MG63 (cell line): Measurements from ENCODE around the gene PEX11B. TPM values are rescaled to one million over a fixed set of nuclear protein-coding genes. Genes with fewer than 3 reads are reported as not detected.

Experiments used
- DNase-seq: peaks from one replicate; pipeline ENCODE4 v3.0.0-alpha.2; 2020
- H3K27me3 ChIP-seq: fragments of 250-450 bp; sonication (Bioruptor Pico); 2 replicates; pipeline ENCODE4 v1.5.1; 2020; ENCODE audit warnings: mild to moderate bottlenecking, moderate library complexity
- H3K36me3 ChIP-seq: fragments of 250-450 bp; sonication (Bioruptor Pico); 2 replicates; pipeline ENCODE4 v1.5.1; 2020; ENCODE audit warnings: mild to moderate bottlenecking, moderate library complexity
- H3K4me3 ChIP-seq: fragments of 250-450 bp; sonication (Bioruptor Pico); 2 replicates; pipeline ENCODE4 v1.5.1; 2020; ENCODE audit warnings: mild to moderate bottlenecking, moderate library complexity
- H3K9me3 ChIP-seq: fragments of 250-450 bp; sonication (Bioruptor Pico); 2 replicates; pipeline ENCODE4 v1.5.1; 2020; ENCODE audit warnings: mild to moderate bottlenecking, moderate library complexity
- total RNA-seq: library from RNA; depleted of rRNA; stranded (reverse); fragments of >200 nt; shearing (Covaris generic); gene quantifications from 2 replicates; pipeline ENCODE4 v1.2.3, GENCODE V29; 2014; ENCODE audit warnings: low replicate concordance; rRNA removed

PEX11B gene, protein sequence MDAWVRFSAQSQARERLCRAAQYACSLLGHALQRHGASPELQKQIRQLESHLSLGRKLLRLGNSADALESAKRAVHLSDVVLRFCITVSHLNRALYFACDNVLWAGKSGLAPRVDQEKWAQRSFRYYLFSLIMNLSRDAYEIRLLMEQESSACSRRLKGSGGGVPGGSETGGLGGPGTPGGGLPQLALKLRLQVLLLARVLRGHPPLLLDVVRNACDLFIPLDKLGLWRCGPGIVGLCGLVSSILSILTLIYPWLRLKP
- total RNA-seq: 19.3 and 20.6 TPM in 2 replicates

DNA sequence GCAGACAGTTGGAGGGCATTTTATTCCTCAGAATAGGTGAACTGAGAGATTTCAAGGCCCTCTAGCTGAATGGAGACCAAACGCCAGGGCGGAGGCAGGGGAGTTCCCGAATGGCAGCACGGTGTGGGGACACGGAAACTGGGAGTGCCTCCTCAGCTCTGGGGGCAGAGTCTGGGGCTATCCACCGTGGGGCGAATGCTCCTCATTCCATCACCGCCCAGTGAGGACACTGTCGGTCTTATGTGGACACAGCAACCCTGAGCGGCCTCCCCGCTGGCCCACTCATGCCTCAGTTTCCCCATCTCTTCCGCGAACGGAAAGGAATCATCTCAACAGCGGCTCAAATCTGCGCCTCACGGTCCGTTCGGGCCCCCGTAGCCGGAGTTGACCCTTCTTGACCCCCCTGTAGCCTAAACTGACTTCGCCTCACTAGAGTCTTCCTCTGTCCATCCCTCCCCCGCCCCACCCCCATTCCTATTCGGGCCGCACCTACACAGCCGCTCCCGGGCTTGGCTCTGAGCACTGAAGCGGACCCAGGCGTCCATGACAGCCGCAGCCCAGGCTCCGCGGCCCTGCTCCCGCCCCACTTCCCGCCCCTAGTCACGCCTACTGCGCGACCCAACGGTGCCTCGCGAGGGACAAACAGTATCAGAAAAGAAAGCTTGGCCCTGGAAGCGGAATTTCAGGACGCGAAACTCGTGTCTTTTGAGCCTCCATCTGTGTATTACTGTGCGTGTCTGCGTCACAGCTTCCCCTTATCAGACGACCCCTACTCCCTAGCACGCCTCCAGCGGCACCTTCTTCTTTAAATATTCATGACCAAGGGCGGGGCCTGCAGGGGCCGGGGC is at the start of gene PEX11B:
PEX11B (minus strand) TSS at position 574 of the 848 bp plus-strand sequence; CDS start at position 545, 29 bp downstream.
- peak; percentile 90 for DNase-seq
- H3K36me3 ChIP-seq: peaks cover 41% of the 10 kb centered on the region

DNA sequence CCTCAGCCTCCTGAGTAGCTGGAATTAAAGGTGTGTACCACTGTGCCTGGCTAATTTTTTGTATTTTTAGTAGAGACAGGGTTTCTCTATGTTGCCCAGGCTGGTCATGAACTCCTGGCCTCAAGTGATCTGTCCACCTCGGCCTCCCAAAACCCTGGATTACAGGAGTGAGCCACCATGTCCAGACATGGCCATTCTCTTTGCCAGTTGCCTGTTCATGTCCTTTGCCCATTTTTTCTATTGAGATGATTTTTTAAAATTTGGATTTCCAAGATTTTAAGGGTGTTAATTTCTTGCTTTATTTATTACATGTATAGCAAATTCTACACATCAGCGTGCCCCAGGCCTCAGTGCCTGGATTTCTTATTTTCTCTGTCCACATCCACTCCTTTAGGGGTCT is 48.8 kb upstream of the PEX11B start:
- peaks cover 8% of the 10 kb centered on the region; the same call in 1 of the 2 replicates for H3K9me3 ChIP-seq
- no peaks in the 10 kb centered on the region for H3K36me3 ChIP-seq
- DNase-seq: no peak
- H3K4me3 ChIP-seq: no peak overlapping the region
- no peaks in the 10 kb centered on the region for H3K27me3 ChIP-seq

More for the DNA sequence above, at the start of gene PEX11B:
- H3K9me3 ChIP-seq: no peaks in the 10 kb centered on the region
- no peaks in the 10 kb centered on the region for H3K27me3 ChIP-seq
- H3K4me3 ChIP-seq: peak within 1 kb of the TSS; percentile 98

DNA sequence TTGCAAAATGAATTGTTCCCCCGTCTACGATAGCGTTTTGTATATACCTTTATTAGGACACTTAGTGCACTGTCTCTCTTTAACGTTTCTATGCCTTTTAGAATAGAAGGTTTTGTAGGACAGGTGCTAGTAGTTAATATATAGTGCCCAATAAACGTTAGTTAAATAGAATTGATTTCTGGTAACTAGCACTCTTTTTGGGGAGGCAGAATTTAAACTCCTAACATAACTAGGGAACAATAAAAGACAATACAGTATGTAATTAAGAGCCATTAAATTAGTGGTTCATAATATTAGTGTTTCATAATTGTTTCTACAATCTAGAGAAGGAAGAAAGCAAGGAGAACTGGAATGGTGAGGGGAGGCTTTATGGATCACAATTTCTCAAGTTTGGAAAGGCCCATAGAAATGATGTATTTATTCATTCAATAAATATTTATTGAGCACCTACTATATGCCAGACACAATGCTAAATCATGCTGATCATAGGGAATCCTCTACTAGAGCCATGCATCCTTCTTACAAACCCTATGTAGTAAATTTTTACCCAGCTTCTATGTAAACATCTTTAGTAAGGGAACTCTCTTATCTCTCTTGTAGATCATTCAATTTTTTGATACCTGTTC is 46.7 kb upstream of the PEX11B start:
- H3K9me3 ChIP-seq: peaks cover 8% of the 10 kb centered on the region; the same call in 1 of the 2 replicates
- peak overlapping the region; percentile 91 for H3K4me3 ChIP-seq
- no peaks in the 10 kb centered on the region for H3K36me3 ChIP-seq
- H3K27me3 ChIP-seq: no peaks in the 10 kb centered on the region
- DNase-seq: no peak

DNA sequence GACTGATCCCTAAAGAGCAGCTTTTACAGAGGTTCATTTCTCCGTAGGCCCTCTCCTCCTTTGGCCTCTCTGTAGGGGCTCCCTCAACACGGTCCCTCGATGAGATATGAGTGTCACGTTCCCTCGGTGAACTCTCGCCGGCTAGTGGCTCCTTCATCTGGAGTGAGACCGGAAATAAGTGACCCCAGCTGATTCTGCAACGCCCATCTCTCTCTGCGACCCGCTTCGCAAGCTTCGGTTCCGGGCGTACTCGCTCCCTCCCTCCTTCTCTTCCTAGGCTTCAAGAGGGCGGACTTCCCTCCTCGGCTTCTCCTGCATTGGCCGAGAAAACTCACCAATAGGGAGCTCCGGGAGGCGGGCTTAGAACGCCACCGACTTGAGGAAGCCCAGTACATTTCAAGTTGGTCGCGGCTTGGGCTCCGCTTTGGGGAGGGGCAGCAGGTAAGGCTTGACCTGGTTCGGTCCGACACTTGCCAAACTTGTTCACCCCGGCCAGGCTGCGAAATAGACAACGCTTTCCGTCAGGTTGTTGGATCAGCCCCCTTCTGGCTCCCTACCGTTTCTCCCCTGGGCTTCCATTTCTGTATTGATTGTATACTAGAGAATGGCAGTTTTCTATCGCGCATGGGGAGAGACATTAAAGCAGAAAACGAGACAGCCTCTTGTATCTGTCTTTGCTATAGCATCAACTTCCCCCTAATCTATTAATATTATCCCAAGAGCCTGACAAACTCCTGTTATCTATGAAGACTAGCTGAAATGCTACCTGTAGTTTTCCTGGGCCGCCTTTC is 46.0 kb upstream of the PEX11B start, which contains the start of the genes ANKRD34A and POLR3GL:
ANKRD34A (minus strand) TSS at position 248 of the 791 bp plus-strand sequence. CDS start 2,816 bp downstream, outside the sequence.
POLR3GL (plus strand) TSS at position 363 of the 791 bp plus-strand sequence. CDS start 10,176 bp downstream, outside the sequence.
- Histone ChIP-seq H3K9me3 (peaks cover 8% of the 10 kb centered on the region; the same call in 1 of the 2 replicates), H3K27me3 (no peaks in the 10 kb centered on the region), H3K36me3 (no peaks in the 10 kb centered on the region), H3K4me3 (peak within 1 kb of the TSS; percentile 91)
- peak; percentile 95 for DNase-seq

DNA sequence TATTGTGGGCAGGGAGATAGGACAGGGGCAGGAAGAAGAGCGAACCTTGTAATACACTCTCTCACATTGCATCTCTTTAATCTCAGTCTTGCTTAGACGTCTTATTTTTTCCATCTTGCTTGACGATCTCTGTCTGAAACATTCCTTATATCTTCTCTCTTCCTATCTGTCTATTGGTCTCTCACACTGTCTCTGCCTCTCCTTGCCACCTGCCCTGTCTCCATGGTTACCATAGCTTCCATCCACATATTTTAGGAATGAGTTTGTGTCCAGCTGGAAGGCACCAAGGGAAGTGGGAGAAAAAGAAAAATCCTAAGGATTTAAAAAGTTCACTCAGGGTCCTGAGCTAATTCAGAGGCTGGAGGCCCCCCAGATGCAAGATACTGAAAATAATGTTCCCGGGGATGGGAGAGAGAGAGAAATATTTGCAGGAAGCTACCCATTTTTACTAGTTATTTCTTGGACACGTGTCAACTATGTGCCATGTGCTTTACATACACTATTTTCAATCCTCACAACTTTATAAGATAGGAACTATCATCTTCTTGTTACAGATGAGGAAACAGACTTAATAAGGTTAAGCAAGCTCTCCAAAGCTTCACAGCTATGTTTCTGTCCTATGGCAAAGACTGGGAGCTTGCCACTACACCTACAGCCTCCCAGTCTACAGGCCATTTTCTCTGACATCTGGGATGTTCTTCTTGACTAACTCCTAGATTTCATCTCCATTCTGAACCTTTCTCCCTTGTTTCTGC is 44.9 kb upstream of the PEX11B start:
- Histone ChIP-seq H3K9me3 (peaks cover 8% of the 10 kb centered on the region; the same call in 1 of the 2 replicates), H3K4me3 (peak overlapping the region; percentile 91), H3K27me3 (no peaks in the 10 kb centered on the region), H3K36me3 (no peaks in the 10 kb centered on the region)
- no peak for DNase-seq

DNA sequence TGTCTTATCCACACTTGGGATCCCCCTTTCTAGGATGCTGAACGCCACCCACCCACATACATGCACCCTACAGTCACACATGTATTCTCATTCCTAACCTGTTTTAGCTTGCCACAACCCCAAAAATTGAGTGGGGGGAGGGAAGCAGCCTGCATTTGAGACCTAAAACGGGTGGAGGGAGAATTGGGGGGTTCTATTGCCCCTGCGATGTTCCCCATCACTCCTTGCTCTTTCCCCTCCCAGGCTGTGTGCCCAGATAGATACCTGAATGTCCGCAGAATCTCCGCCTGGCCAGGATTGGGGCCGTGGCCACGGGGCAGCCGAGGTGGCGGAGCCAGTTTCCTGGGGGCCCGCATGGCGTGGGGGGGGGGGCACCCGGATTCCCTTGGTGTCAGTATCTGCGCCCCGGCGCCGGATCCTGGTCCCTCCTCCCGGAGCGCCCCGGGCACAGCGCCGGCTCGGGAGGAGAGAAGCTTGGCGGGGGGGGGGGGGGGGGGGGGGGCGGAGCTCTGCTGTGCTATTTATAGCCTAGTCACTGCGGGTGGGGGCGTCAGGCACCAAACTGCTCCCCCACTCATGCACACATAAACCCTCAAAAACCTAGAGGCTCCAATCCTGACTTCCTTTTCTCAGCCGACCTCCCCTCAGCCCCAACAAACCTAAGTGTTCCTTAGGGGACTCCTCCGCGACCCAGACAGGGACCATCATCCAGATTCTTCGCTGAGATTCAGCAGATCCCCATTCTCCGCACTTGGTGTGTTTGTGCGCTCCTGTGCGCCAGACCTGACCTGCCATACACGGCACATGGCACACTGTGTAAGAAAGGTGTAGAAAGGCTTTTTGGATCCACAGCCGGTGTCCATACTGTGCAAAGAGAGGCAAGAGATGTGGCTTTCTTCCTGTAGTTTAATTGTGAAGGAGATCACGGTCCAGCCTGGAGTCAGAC is 43.9 kb upstream of the PEX11B start:
- Histone ChIP-seq H3K36me3 (no peaks in the 10 kb centered on the region), H3K27me3 (no peaks in the 10 kb centered on the region), H3K9me3 (peaks cover 4% of the 10 kb centered on the region; the same call in 1 of the 2 replicates), H3K4me3 (0 out of 2 replicates have a peak overlapping the region, but pooled peaks have one; percentile 16)
- no peak for DNase-seq

DNA sequence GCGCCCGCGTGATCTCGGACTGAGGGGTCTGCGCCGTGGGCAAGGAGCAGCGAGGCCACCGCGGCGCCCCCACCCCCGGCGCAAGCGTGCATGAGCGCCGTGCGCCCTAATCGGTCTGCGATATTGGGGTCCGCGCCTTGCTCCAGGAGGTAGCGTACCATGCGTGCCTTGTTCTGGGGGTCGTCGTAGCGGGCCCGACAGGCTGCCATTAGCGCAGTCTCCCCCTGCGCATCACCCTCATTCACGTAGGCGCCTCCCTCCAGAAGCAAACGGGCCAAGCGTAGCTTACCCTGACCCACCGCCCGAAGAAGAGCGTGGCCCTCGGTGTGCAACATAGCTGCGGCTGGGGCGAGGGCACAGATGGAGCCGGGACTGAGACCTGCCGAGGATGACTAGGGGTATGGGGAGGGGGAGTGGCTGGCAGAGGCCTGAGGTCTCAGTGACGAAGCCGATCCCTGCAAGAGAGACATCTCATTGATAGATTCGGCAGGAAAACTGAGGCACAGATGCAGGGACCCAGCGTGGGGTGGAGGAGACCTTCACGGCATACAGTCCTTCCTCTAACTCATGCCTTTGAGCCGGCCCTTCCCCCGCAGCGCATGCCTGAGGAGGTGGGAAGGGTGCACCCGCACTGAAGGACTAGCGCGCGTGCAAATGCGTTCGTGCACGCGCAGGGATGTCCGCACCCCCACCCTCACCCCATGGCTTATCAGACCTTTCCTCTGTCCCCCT is 43.1 kb upstream of the PEX11B start:
- Histone ChIP-seq H3K9me3 (no peaks in the 10 kb centered on the region), H3K4me3 (no peak overlapping the region), H3K36me3 (no peaks in the 10 kb centered on the region), H3K27me3 (no peaks in the 10 kb centered on the region)
- no peak for DNase-seq

DNA sequence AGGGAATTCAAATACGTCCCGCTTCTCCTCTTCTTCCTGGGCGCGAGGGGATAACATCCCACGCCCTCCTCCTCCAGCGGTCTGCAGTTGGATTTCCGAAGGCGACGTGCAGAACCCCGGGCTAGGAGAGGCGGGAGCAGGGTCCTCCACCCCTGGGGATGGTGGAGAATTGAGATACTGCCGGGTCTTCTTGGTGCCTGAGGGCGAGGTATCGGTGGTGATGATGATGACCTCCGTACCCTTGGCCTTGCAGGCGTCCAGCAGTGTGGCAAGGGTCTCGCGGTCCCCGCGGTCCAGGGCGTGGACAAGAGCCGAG is 42.5 kb upstream of the PEX11B start:
- H3K27me3 ChIP-seq: no peaks in the 10 kb centered on the region
- H3K4me3 ChIP-seq: peak overlapping the region; percentile 37
- no peak for DNase-seq
- no peaks in the 10 kb centered on the region for H3K36me3 ChIP-seq
- no peaks in the 10 kb centered on the region for H3K9me3 ChIP-seq

DNA sequence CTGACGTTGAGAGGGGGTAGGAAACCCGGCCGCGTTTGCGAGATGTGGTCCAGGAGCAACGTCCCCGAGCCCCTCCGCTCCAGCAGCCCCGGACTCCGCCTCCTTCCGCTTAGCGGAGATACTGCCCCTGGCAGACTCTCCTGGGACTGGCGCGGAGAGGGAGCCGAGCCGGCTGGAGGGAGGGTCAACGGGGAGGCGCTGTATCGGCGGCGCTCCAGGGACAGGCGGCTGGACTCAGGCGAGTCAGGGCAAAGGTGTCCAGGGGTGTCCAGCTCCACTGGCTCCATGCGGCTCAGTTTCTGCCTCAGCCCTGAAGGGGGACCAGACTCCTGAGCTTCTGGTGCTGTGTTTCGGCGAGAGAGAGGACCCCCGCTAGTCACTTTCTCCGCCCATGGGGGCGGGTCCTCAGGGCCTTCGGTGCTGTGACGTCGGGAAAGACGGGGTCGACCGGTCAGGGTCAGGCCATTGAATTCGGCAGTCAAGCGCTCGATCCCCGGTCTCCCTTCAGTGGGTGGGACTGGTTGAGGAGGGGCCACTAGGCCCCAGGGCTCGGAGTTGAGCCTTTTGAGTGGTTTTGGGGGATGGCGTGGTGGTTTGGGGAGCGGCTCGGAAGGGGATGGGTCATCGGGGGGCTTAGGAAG is 42.1 kb upstream of the PEX11B start:
- DNase-seq: peak; percentile 62
- no peaks in the 10 kb centered on the region for H3K27me3 ChIP-seq
- peak overlapping the region; percentile 37 for H3K4me3 ChIP-seq
- no peaks in the 10 kb centered on the region for H3K36me3 ChIP-seq
- no peaks in the 10 kb centered on the region for H3K9me3 ChIP-seq

DNA sequence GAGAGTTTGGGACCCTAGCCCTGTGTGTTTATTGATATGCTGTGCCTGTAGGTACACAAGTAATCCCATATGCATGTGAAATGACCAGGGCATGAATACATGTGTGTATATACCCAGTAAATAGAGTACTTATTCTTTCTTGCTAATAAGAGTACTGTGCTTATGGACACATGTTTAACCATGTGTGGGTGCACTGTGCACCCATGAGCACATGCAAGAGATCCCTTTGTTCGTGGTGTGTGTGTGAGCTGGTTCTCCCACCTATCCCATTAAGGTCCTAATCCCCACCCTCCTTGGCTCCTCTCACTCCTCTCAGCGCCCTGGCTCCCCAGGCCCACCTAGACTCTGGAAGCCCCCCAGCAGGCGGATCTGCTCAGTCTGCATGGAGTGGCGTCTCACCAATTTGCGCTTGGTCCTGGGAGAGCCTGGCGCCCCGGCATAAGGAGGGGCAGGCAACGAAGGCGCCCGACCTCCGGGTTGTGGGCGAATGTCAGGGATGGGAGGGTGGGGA is 41.5 kb upstream of the PEX11B start:
- Histone ChIP-seq H3K9me3 (no peaks in the 10 kb centered on the region), H3K36me3 (peaks cover 4% of the 10 kb centered on the region; the same call in 1 of the 2 replicates), H3K27me3 (no peaks in the 10 kb centered on the region), H3K4me3 (no peak overlapping the region)
- DNase-seq: no peak

DNA sequence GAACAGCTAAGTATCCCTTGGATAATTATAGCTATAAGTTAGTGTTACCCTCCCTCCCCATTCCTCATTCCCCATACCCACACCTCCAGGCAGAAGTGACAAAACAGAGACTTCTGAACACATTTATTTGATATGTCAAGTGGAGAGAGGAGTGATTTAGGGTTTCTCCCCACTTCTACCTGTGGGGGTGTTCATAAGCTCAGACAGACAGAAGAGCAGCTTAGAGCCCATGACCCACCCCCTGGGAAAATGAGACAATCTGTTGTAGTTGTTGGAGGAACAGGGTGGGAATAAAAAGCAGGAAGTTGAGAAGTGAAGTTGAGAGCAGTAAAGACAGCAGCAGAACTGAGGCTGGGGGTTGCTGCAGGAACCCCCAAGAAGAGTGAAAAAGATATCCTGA is 40.8 kb upstream of the PEX11B start:
- no peaks in the 10 kb centered on the region for H3K27me3 ChIP-seq
- DNase-seq: no peak
- no peaks in the 10 kb centered on the region for H3K9me3 ChIP-seq
- H3K36me3 ChIP-seq: peaks cover 4% of the 10 kb centered on the region; the same call in 1 of the 2 replicates
- no peak overlapping the region for H3K4me3 ChIP-seq

DNA sequence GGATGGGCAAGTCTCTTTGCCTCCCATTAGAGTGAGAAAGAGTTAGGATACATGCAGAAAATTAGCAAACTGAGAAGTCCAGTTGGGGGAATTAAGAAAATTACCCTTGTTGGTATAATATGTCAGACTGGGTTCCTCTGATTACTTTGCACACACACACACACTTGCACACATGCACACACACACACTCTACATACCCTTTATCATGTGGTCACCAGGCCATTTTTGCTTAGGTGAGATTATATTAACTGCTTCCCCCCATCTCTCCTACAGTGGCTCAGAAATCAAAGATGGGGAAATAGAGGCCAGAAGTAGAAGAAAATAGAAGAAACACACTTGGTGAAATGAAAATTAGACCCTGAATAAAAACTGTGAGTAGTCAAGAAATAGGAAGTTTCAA is 40.2 kb upstream of the PEX11B start:
- H3K4me3 ChIP-seq: no peak overlapping the region
- no peaks in the 10 kb centered on the region for H3K27me3 ChIP-seq
- no peaks in the 10 kb centered on the region for H3K9me3 ChIP-seq
- peaks cover 4% of the 10 kb centered on the region; the same call in 1 of the 2 replicates for H3K36me3 ChIP-seq
- DNase-seq: no peak
